ENCODE measurements around the gene TM2D3. TPM values are rescaled to one million over a fixed set of nuclear protein-coding genes. Genes with fewer than 3 reads are reported as not detected.

Gene TM2D3
- total RNA-seq, 1 experiment from 2014 or later: 48.8 TPM

DNA sequence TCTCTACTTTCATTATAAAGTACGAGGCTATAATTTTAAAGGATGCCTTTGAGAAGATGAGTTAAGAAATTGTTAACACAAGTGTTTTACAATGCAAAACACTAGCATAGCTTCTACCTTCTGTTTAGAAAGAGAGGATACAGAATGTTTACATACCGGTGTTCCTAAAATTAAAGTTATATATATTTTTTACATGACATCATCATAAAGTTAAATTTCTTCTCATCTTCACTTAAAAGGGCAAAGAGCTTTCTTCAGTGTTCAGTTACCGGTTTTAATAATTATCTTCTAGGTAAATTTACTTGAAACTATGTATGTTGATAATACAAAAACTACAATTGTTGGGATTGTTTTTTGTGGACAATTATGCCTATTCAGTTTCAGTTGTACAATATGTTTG, 32.7 kb upstream of the TM2D3 start:
- TF ChIP-seq, protein P1, sequence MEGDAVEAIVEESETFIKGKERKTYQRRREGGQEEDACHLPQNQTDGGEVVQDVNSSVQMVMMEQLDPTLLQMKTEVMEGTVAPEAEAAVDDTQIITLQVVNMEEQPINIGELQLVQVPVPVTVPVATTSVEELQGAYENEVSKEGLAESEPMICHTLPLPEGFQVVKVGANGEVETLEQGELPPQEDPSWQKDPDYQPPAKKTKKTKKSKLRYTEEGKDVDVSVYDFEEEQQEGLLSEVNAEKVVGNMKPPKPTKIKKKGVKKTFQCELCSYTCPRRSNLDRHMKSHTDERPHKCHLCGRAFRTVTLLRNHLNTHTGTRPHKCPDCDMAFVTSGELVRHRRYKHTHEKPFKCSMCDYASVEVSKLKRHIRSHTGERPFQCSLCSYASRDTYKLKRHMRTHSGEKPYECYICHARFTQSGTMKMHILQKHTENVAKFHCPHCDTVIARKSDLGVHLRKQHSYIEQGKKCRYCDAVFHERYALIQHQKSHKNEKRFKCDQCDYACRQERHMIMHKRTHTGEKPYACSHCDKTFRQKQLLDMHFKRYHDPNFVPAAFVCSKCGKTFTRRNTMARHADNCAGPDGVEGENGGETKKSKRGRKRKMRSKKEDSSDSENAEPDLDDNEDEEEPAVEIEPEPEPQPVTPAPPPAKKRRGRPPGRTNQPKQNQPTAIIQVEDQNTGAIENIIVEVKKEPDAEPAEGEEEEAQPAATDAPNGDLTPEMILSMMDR (IDR thresholded peaks at IDR 0.05; ENCODE audit: unreplicated experiment): no peak
- BruUV-seq (replicated peaks): no TSS peak
- H3K27me3 Mint-ChIP-seq (ENCODE audit: unreplicated experiment): no peaks in the 10 kb centered on the region
- CTCF ChIA-PET: no interaction called here
- no peaks in the 10 kb centered on the region for H3K4me1 Mint-ChIP-seq (ENCODE audit: low read depth, unreplicated experiment)
- H3K4me3 Mint-ChIP-seq (ENCODE audit: low read depth, unreplicated experiment): no peak overlapping the region
- intact Hi-C loops (cut with micrococcal nuclease; ENCODE audit: unreplicated experiment): no loop called here
- H3K36me3 Mint-ChIP-seq (ENCODE audit: insufficient read depth, unreplicated experiment): no peaks in the 10 kb centered on the region
- no peak overlapping the region for H3K27ac Mint-ChIP-seq (ENCODE audit: unreplicated experiment)
- no peaks in the 10 kb centered on the region for H3K9me3 Mint-ChIP-seq (ENCODE audit: low read depth, unreplicated experiment)
- DNase-seq: no peak

DNA sequence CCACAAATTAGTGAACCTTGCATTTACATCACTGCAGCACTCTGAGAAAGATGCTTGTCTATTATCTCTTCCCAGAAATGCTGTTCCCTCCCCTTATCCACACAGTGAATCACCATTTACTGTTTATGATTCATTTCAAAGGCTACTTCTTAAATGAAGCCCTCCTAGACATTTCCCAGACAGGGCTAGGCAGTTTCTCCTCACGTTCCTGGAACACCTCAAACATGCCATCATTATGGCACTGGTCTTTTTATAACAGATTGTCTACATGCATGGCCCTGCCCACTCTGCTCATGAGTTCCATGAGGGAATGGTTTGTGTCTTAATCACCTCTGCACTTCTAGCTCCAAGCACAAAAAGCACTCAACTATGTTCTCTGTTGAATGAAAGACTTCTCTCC, 32.2 kb upstream of the TM2D3 start:
- no peaks in the 10 kb centered on the region for H3K4me1 Mint-ChIP-seq (ENCODE audit: low read depth, unreplicated experiment)
- no peaks in the 10 kb centered on the region for H3K36me3 Mint-ChIP-seq (ENCODE audit: insufficient read depth, unreplicated experiment)
- H3K9me3 Mint-ChIP-seq (ENCODE audit: low read depth, unreplicated experiment): no peaks in the 10 kb centered on the region
- intact Hi-C loops (cut with micrococcal nuclease; ENCODE audit: unreplicated experiment): no loop called here
- no peak overlapping the region for H3K27ac Mint-ChIP-seq (ENCODE audit: unreplicated experiment)
- H3K4me3 Mint-ChIP-seq (ENCODE audit: low read depth, unreplicated experiment): no peak overlapping the region
- TF ChIP-seq, protein P1 (IDR thresholded peaks at IDR 0.05; ENCODE audit: unreplicated experiment): no peak
- no TSS peak for BruUV-seq (replicated peaks)
- H3K27me3 Mint-ChIP-seq (ENCODE audit: unreplicated experiment): no peaks in the 10 kb centered on the region
- CTCF ChIA-PET: no interaction called here
- DNase-seq: no peak

DNA sequence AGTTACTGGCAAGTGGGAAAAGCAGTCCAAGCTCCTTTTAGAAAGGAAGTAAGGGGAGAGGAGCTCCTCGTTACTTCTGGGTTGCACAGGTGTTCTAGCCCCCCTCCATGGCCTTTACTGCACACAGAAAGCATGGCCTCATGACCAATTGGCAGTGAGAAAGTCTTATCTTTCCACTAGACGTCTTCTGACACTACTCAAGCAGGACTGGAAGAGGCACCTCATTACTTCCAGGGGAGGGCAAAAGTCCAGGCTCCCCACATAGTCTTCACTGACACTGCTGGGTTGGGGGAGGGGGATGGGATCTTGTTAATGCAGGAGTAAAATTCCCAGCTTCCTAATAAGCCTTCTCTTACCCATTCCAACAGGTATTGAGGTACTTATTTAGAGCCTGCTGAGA, 27.6 kb upstream of the TM2D3 start:
- TF ChIP-seq, protein P1 (IDR thresholded peaks at IDR 0.05; ENCODE audit: unreplicated experiment): no peak
- CTCF ChIA-PET: no interaction called here
- no peak for DNase-seq
- H3K36me3 Mint-ChIP-seq (ENCODE audit: insufficient read depth, unreplicated experiment): no peaks in the 10 kb centered on the region
- H3K9me3 Mint-ChIP-seq (ENCODE audit: low read depth, unreplicated experiment): no peaks in the 10 kb centered on the region
- no peaks in the 10 kb centered on the region for H3K27me3 Mint-ChIP-seq (ENCODE audit: unreplicated experiment)
- no peak overlapping the region for H3K27ac Mint-ChIP-seq (ENCODE audit: unreplicated experiment)
- BruUV-seq (replicated peaks): no TSS peak
- no peak overlapping the region for H3K4me3 Mint-ChIP-seq (ENCODE audit: low read depth, unreplicated experiment)
- intact Hi-C loops (cut with micrococcal nuclease; ENCODE audit: unreplicated experiment): no loop called here
- H3K4me1 Mint-ChIP-seq (ENCODE audit: low read depth, unreplicated experiment): no peaks in the 10 kb centered on the region

DNA sequence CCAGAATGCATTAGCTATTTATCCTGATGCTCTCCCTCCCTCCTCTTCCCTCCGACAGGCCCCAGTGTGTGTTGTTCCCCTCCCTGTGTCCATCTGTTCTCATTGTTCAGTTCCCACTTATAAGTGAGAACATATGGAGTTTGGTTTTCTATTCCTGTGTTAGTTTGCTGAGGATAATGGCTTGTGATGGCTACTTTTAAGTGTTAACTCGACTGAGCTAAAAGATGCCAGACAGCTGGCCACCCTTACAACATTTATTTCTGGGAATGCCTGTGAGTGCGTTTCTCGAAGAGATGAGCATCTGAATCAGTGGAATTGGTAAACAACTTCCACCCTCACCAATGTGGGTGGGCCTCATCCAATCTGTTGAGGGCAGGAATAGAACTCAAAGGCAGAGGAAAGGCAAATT, 24.7 kb upstream of the TM2D3 start:
- Mint-ChIP-seq H3K4me3 (ENCODE audit: low read depth, unreplicated experiment) (no peak overlapping the region), H3K4me1 (ENCODE audit: low read depth, unreplicated experiment) (no peaks in the 10 kb centered on the region)
- BruUV-seq (replicated peaks): no TSS peak

More for the DNA sequence above, 24.7 kb upstream of the TM2D3 start:
- H3K27me3 Mint-ChIP-seq (ENCODE audit: unreplicated experiment): no peaks in the 10 kb centered on the region
- DNase-seq: no peak
- TF ChIP-seq, protein P1 (IDR thresholded peaks at IDR 0.05; ENCODE audit: unreplicated experiment): no peak
- intact Hi-C loops (cut with micrococcal nuclease; ENCODE audit: unreplicated experiment): no loop called here
- H3K27ac Mint-ChIP-seq (ENCODE audit: unreplicated experiment): no peak overlapping the region
- CTCF ChIA-PET: no interaction called here
- H3K36me3 Mint-ChIP-seq (ENCODE audit: insufficient read depth, unreplicated experiment): peaks cover 4% of the 10 kb centered on the region
- H3K9me3 Mint-ChIP-seq (ENCODE audit: low read depth, unreplicated experiment): no peaks in the 10 kb centered on the region

Data from Calu3 (cell line).